ENCODE measurements around the gene HSPBP1.

HSPBP1 gene

GRCh38 chr19:55273978-55274707 is 5.8 kb downstream of the HSPBP1 start:
- no peak for FAIRE-seq

DNA sequence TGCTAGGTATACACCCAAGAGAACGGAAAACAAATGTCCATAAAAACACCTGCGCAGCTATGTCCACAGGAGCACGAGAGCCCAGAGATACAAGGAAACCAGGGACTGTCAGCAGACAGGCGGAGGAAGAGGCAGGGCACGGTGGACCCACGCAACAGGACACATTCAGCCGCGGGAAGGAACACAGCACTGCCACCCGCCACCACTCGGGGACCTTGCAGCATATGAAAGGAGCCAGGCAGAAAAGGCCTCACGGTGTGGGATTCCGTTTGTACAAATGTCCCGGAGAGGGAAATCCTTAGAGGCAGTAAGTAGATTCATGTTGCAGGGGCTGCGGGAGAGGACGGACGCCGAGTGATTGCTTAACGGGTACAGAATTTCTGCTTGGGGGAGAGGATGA is 7.8 kb downstream of the HSPBP1 start:
- FAIRE-seq, result no peak

DNA sequence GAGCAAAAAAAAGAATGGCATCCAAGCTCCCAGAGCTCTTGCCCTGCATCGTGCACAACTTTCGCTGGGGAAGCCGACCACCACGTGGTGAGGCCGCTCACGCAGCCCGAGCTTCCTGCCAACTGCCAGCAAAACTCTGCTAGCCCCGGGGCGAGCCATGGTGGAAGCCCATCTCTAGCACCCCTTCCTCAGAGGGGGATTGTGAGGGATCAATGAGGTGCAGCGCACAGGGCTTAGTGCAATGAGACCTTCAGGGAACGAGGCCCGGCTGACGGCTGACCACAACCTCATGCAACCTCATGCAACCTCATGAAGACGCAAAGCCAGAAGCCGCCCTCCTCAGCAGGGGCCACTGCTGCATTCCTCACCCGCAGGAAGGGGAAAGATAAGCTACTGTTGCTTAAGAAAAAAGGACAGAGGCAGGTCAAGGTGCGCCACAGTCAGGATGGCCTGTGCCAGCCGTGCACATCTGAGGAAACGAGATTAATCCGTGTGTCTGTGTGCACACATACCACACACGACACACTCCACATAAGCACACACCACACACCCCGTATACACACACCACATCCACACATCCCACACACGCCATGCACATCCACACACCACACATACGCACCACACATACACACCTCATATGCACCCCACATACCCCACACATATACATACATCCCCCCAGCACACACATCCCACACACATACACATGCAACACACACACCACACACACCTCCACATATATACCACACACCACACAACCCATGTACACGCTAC is 9.6 kb downstream of the HSPBP1 start:
- no peak for FAIRE-seq

DNA sequence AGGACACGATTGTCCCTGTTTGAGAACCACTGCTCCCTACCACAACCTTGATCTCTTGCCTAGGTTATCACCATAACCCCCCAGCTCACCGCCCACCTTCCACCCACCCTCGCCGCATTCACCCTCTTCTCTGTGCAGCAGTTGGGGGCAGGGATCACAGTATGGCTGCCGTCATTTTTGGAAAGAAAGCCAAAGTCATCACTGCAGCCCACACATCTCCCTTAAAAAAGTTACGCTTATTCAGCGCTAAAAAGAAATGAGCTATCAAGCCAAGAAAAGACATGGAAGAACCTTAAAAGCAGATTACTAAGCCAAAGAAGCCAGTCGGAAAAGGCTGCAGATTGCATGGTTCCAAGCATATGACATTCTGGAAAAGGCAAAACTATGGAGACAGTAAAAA is 10.6 kb downstream of the HSPBP1 start:
- FAIRE-seq, result no peak

GRCh38 chr19:55266840-55267239 is 13.1 kb downstream of the HSPBP1 start:
- FAIRE-seq, result no peak

GRCh38 chr19:55266404-55266803 is 13.5 kb downstream of the HSPBP1 start:
- FAIRE-seq, result no peak

- FAIRE-seq, result no peak
Measured at GRCh38 chr19:55265723-55266386, 14.1 kb downstream of the HSPBP1 start.

DNA sequence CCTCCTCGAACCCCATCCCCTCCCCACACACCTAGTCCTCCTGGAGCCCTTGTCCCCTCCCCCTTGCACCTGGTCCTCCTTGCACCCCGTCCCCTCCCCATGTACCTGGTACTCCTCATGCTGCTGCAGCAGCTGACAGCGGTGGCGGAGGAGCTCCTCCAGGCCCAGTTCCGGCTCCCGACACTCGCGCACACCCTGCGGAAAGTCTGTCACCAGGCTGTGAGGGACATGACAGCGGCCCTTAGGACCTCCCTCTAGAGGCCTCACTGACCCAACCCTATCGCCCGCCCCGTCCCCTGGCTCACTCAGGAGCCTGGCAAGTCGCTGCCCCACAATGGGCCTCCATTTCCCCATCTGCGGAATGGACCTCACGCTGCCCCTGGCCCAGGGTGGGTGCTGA is 14.7 kb downstream of the HSPBP1 start:
- no peak for FAIRE-seq

GRCh38 chr19:55264531-55264930 is 15.4 kb downstream of the HSPBP1 start:
- no peak for FAIRE-seq

DNA sequence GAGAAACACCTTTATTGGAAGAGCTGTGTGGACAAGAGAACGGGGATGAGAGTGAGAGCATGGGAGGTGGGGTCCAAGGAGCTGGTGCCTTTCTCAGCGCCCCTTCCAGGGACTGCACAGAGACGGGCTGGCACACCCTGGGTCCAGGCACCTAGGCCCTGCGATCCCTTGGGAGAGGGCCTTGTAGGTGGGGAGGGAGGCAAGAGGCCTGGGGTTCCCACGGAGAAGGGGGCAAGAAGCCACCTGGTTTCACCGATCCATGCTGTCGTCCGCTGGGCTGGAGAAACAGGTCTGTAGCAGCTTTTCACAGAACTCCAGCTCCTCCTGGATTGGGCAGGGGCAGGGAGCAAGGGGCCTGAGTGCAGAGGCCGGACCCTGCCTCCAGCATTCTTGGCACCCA is 17.6 kb downstream of the HSPBP1 start:
- no peak for FAIRE-seq

DNA sequence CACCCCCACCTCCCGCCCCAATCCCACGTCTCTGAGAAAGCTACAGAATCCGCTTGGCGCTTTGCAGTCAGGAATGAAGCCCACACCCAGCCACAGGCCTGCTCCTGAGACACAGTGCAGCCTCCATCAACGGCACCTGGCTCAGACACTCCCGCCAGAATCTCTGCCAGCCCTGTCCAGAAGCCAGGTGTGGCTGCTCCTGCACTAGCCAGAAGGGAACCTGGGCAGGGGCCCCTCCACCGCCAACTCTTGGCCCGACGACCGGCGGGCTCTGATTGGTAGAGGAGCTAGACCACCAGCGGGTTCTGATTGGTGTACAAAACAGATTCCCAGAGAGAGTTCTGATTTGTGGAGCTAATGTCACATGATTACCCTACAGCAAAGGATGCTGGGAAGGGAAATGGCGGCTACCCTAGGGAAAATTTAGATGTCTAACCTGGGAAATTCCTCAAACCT is 18.2 kb downstream of the HSPBP1 start:
- no peak for FAIRE-seq

- no peak for FAIRE-seq
Measured at GRCh38 chr19:55259540-55260210, 20.2 kb downstream of the HSPBP1 start.

- FAIRE-seq, result peak; percentile 96
Measured at GRCh38 chr19:55258828-55259539, 20.9 kb downstream of the HSPBP1 start, which contains the start of gene PPP6R1. PPP6R1 (minus strand) TSS chr19:55259017; CDS start chr19:55247103, 11,914 bp downstream.

GRCh38 chr19:55258476-55258827 is 21.5 kb downstream of the HSPBP1 start:
- FAIRE-seq, result no peak

GRCh38 chr19:55257461-55258420 is 22.2 kb downstream of the HSPBP1 start:
- FAIRE-seq, result no peak

DNA sequence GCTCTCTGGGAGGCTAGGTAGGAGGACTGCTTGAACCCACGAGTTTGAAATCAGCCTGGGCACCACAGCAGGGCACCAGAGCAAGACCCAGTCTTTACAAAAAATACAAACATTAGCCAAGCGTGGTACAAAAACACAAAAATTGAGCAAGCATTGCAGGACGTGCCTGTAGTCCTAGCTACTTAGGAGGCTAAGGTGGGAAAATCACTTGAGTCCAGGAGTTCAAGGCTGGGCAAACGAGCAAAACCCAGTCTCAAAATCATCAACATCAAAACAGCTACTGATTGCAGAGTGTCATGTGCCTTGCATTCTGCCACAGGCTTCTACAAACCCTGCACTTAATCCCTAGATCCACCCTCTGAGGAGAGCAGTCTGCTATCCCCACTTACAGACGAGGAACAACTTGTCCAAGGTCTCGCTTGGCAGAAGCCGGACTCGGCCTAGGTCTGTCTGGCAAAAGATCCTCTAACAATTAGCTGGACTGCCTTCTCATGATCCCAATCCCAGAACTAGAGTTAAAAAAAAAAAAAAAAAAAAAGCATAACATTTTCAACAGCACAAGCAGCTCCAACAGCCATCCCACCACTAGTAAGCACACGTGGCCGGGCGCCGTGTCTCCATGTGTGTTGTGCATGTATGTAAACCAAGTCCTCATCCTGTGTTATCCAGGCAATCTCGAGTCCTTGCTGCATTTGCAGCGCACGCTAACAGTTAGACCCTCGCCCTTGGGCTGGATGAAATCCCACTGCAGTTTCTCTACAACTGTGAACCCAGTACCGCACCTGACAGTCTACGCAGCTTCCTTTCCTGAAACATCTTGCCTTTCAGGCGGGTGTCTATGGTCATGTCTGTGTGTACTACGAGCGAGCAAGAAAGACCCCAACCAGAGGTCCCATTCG is 23.1 kb downstream of the HSPBP1 start:
- FAIRE-seq, result no peak

GRCh38 chr19:55255618-55256423 is 24.1 kb downstream of the HSPBP1 start:
- FAIRE-seq, result no peak

- FAIRE-seq, result no peak
Measured at GRCh38 chr19:55254625-55254977, 25.3 kb downstream of the HSPBP1 start.
